ENCODE results near the gene ADAM8. TPM values are rescaled to one million over a fixed set of nuclear protein-coding genes. Genes with fewer than 3 reads are reported as not detected.

Gene ADAM8
- total and polyA plus RNA-seq, 2 of the 8 experiments (the other 6 are each of a cell fraction or from before 2014, with no cell fraction given): 4.6 TPM

- ChIA-PET CTCF (ENCODE audit: partially characterized antibody) (interaction anchor here (0.7 to 1.9 kb wide), 7 partner anchors 9 to 89 kb away, joined by 3 to 9 read pairs (median 3); no protein-coding TSS in a partner anchor), POLR2A (ENCODE audit: partially characterized antibody) (interaction anchor here (1.4 to 2.0 kb wide), 4 partner anchors 9 to 18 kb away, joined by 3 to 7 read pairs (median 4); no protein-coding TSS in a partner anchor)
- Histone ChIP-seq H2BK12ac (ENCODE audit: low read depth, low read length) (no peak overlapping the region), H3K27me3 (replicated peaks in 1 of 4; ENCODE audit: control insufficient read depth in 3 of 4, extremely low read depth in 1 of 4, insufficient read depth in 3 of 4, low read length in 3 of 4) (no peaks in the 10 kb centered on the region), H3K79me2 (ENCODE audit: control insufficient read depth in 1 of 2, insufficient read depth in 2 of 2, low read length in 2 of 2) (no peaks in the 10 kb centered on the region), H3K4me3 (ENCODE audit: extremely low read depth in 1 of 4, insufficient read depth in 2 of 4, low read depth in 3 of 4, low read length in 4 of 4) (no peak overlapping the region), H3K23me2 (ENCODE audit: low read depth, low read length) (peaks cover 8% of the 10 kb centered on the region), H3K4me1 (replicated peaks in 1 of 4; ENCODE audit: control insufficient read depth in 3 of 4, insufficient read depth in 4 of 4, low read length in 3 of 4) (peaks cover 0 to 2% (median 1%) of the 10 kb centered on the region in 4 experiments; a peak in 5 of 7 replicates), H3K14ac (ENCODE audit: insufficient read length) (no peak overlapping the region), H2BK20ac (ENCODE audit: low read length) (no peak overlapping the region), H2AFZ (ENCODE audit: low read length) (no peak overlapping the region), H3K36me3 (ENCODE audit: control insufficient read depth in 2 of 4, insufficient read depth in 4 of 4, low read length in 3 of 4) (no peaks in the 10 kb centered on the region; a peak in 3 of 8 replicates), H3K23ac (ENCODE audit: insufficient read length) (no peak overlapping the region), H2BK15ac (ENCODE audit: low read length) (no peak overlapping the region), H3K9ac (replicated peaks in 1 of 4; ENCODE audit: extremely low read depth in 1 of 4, low read depth in 3 of 4, low read length in 3 of 4) (no peak overlapping the region), H3K27ac (ENCODE audit: low read depth, low read length) (no peak overlapping the region), H3K4me2 (ENCODE audit: insufficient read depth in 1 of 2, low read depth in 2 of 2, low read length in 2 of 2) (no peak overlapping the region), H4K8ac (ENCODE audit: extremely low read depth, insufficient read depth, low read length) (no peak overlapping the region), H4K91ac (replicated peaks; ENCODE audit: insufficient read length, low read length) (no peak overlapping the region), H3K9me3 (ENCODE audit: insufficient read depth in 2 of 2, low read depth in 1 of 2, low read length in 1 of 2) (peaks cover 0 to 4% of the 10 kb centered on the region in 2 experiments; a peak in 1 of 4 replicates), H2BK120ac (replicated peaks; ENCODE audit: low read depth, low read length) (no peak overlapping the region), H3K79me1 (ENCODE audit: low read depth, low read length) (no peaks in the 10 kb centered on the region), H2BK5ac (ENCODE audit: low read depth, low read length) (no peak overlapping the region), H4K20me1 (replicated peaks in 1 of 2; ENCODE audit: control insufficient read depth in 1 of 2, insufficient read depth in 2 of 2, low read length in 2 of 2) (peaks cover 0 to 12% of the 10 kb centered on the region in 2 experiments), H2AK5ac (ENCODE audit: low read depth, low read length) (no peak overlapping the region), H3K18ac (ENCODE audit: extremely low read depth, low read length) (no peak overlapping the region), H4K5ac (ENCODE audit: insufficient read length, low read depth, low read length) (no peak overlapping the region), H3K56ac (replicated peaks; ENCODE audit: insufficient read length, low read depth, low read length) (no peak overlapping the region), H3K4ac (replicated peaks; ENCODE audit: insufficient read length, low read depth, low read length) (no peak overlapping the region)
- WGBS, 2 experiments (ENCODE audit: extremely low coverage in 1 of 2, insufficient coverage in 1 of 2, insufficient read length in 1 of 2, insufficient replicate concordance in 2 of 2, low coverage in 1 of 2, low lambda C conversion rate in 2 of 2, missing lambda C conversion rate in 1 of 2): 92% methylated on average over 31 of the region's 32 CpGs; no CpG with 5 or more reads in 1 of the 2 experiments
- DNase-seq (ENCODE audit: low read depth in 1 of 2, low spot score in 2 of 2): no peak
- no peak for FAIRE-seq
- TF ChIP-seq TAF7 (optimal IDR thresholded peaks at IDR 0.05; ENCODE audit: borderline replicate concordance, low read depth, low read length): no peak
- TF ChIP-seq EGR1 (IDR thresholded peaks at IDR 0.05; ENCODE audit: borderline replicate concordance, low read depth, low read length): peak; percentile 51
Observed at GRCh38 chr10:133213641-133214467, 62.8 kb downstream of the ADAM8 start.
